Measurements from ENCODE around the gene GSE1. TPM values are rescaled to one million over a fixed set of nuclear protein-coding genes. Genes with fewer than 3 reads are reported as not detected.

The GSE1 gene
- total and polyA plus RNA-seq, 2 donors from 2014 or later: 9.5 to 92.8 TPM

GRCh38 chr16:85704900-85705846 is 92.1 kb downstream of the GSE1 start:
- H3K4me1 ChIP-seq (ENCODE audit: control insufficient read depth in 2 of 3, insufficient read depth in 2 of 3, low read depth in 1 of 3, low read length in 3 of 3): no peaks in the 10 kb centered on the region
- peak; percentile 2 for TF ChIP-seq CTCF (IDR thresholded peaks at IDR 0.05; ENCODE audit: borderline replicate concordance, extremely low read depth, insufficient read depth)
- intact Hi-C loops (cut with DNase I): no loop called here
- no peak overlapping the region for H3K27ac ChIP-seq (ENCODE audit: low read depth in 2 of 2, low read length in 2 of 2)
- no peak for FAIRE-seq
- no peaks in the 10 kb centered on the region for H3K27me3 ChIP-seq (ENCODE audit: control insufficient read depth, insufficient read depth, low read length)
- no peak overlapping the region for H3K9ac ChIP-seq (ENCODE audit: low read length in 3 of 3)
- peaks cover 0 to 1% (median 0%) of the 10 kb centered on the region in 3 donors for H3K9me3 ChIP-seq (ENCODE audit: control insufficient read depth in 2 of 3, insufficient read depth in 1 of 3, low read length in 3 of 3)
- no peaks in the 10 kb centered on the region for H3K36me3 ChIP-seq (ENCODE audit: control insufficient read depth in 2 of 3, insufficient read depth in 3 of 3, low read length in 3 of 3)
- H3K4me3 ChIP-seq (ENCODE audit: low read length in 3 of 3): no peak overlapping the region
- no peak for DNase-seq

GRCh38 chr16:85706449-85707034 is 93.4 kb downstream of the GSE1 start:
- DNase-seq: no peak
- no peaks in the 10 kb centered on the region for H3K4me1 ChIP-seq (ENCODE audit: control insufficient read depth in 2 of 3, insufficient read depth in 2 of 3, low read depth in 1 of 3, low read length in 3 of 3)
- FAIRE-seq: no peak
- no peak for TF ChIP-seq CTCF (IDR thresholded peaks at IDR 0.05; ENCODE audit: borderline replicate concordance, extremely low read depth, insufficient read depth)
- H3K36me3 ChIP-seq (ENCODE audit: control insufficient read depth in 2 of 3, insufficient read depth in 3 of 3, low read length in 3 of 3): no peaks in the 10 kb centered on the region
- H3K9ac ChIP-seq (ENCODE audit: low read length in 3 of 3): no peak overlapping the region
- H3K4me3 ChIP-seq (ENCODE audit: low read length in 3 of 3): peak overlapping the region in 1 of 3 donors; percentile 16
- no peak overlapping the region for H3K27ac ChIP-seq (ENCODE audit: low read depth in 2 of 2, low read length in 2 of 2)
- H3K27me3 ChIP-seq (ENCODE audit: control insufficient read depth, insufficient read depth, low read length): no peaks in the 10 kb centered on the region
- intact Hi-C loops (cut with DNase I): no loop called here
- peaks cover 0 to 1% (median under 1%) of the 10 kb centered on the region in 3 donors for H3K9me3 ChIP-seq (ENCODE audit: control insufficient read depth in 2 of 3, insufficient read depth in 1 of 3, low read length in 3 of 3)

GRCh38 chr16:85707528-85708095 is 94.5 kb downstream of the GSE1 start:
- H3K4me3 ChIP-seq (ENCODE audit: low read length in 3 of 3): no peak overlapping the region
- intact Hi-C loops (cut with DNase I): no loop called here
- no peak overlapping the region for H3K27ac ChIP-seq (ENCODE audit: low read depth in 2 of 2, low read length in 2 of 2)
- no peaks in the 10 kb centered on the region for H3K4me1 ChIP-seq (ENCODE audit: control insufficient read depth in 2 of 3, insufficient read depth in 2 of 3, low read depth in 1 of 3, low read length in 3 of 3)
- no peaks in the 10 kb centered on the region for H3K36me3 ChIP-seq (ENCODE audit: control insufficient read depth in 2 of 3, insufficient read depth in 3 of 3, low read length in 3 of 3)
- peak in 1 of 5 donors; percentile 63 for DNase-seq
- no peak overlapping the region for H3K9ac ChIP-seq (ENCODE audit: low read length in 3 of 3)
- no peak for FAIRE-seq
- peaks cover 0 to 8% (median 1%) of the 10 kb centered on the region in 3 donors for H3K9me3 ChIP-seq (ENCODE audit: control insufficient read depth in 2 of 3, insufficient read depth in 1 of 3, low read length in 3 of 3)
- TF ChIP-seq CTCF (IDR thresholded peaks at IDR 0.05; ENCODE audit: borderline replicate concordance, extremely low read depth, insufficient read depth): no peak
- no peaks in the 10 kb centered on the region for H3K27me3 ChIP-seq (ENCODE audit: control insufficient read depth, insufficient read depth, low read length)

Data from kidney (tissue), 14 donors.